ENCODE data around the gene SEL1L3. TPM values are rescaled to one million over a fixed set of nuclear protein-coding genes. Genes with fewer than 3 reads are reported as not detected.

Gene SEL1L3
- total and polyA plus RNA-seq, 11 donors, result 1.1 to 20.7 (median 3.6) TPM

- no peak overlapping the region for H3K4me3 ChIP-seq
- TF ChIP-seq POLR2A (IDR thresholded peaks at IDR 0.05), result no peak
- no peak for TF ChIP-seq CTCF (IDR thresholded peaks at IDR 0.05)
These were observed 106.3 kb downstream of the SEL1L3 start for GRCh38 chr4:25756503-25756902.

GRCh38 chr4:25755911-25756310, 106.9 kb downstream of the SEL1L3 start:
- TF ChIP-seq POLR2A (IDR thresholded peaks at IDR 0.05) (no peak), CTCF (IDR thresholded peaks at IDR 0.05) (no peak)
- H3K27ac ChIP-seq, result no peak overlapping the region
- peaks cover 0 to 13% (median 0%) of the 10 kb centered on the region in 9 donors for H3K36me3 ChIP-seq
- no peaks in the 10 kb centered on the region for H3K4me1 ChIP-seq
- no peak for ATAC-seq
- intact Hi-C loops (cut with DNase I), result no loop called here
- WGBS, 4 donors, result 87 to 91% (median 90%) methylated on average over 9 of the region's 9 CpGs
- no peak overlapping the region for H3K4me3 ChIP-seq
- no peaks in the 10 kb centered on the region for H3K9me3 ChIP-seq
- no peak for DNase-seq
- H3K27me3 ChIP-seq, result no peaks in the 10 kb centered on the region

More at GRCh38 chr4:25756503-25756902, 106.3 kb downstream of the SEL1L3 start:
- Histone ChIP-seq H3K36me3 (peaks cover 0 to 13% (median 0%) of the 10 kb centered on the region in 9 donors), H3K27ac (no peak overlapping the region), H3K4me1 (no peaks in the 10 kb centered on the region), H3K27me3 (no peaks in the 10 kb centered on the region), H3K9me3 (no peaks in the 10 kb centered on the region)
- WGBS, 4 donors, result 90 to 98% (median 92%) methylated on average over 5 of the region's 5 CpGs
- ATAC-seq (no peak), DNase-seq (no peak)
- intact Hi-C loops (cut with DNase I), result no loop called here

- ATAC-seq, result no peak
- Histone ChIP-seq H3K4me3 (no peak overlapping the region), H3K27ac (no peak overlapping the region), H3K27me3 (no peaks in the 10 kb centered on the region), H3K4me1 (no peaks in the 10 kb centered on the region), H3K9me3 (no peaks in the 10 kb centered on the region), H3K36me3 (peaks cover 0 to 13% (median 0%) of the 10 kb centered on the region in 9 donors)
- 94 to 97% (median 96%) methylated on average over 5 of the region's 5 CpGs for WGBS, 4 donors
- TF ChIP-seq CTCF (IDR thresholded peaks at IDR 0.05) (no peak), POLR2A (IDR thresholded peaks at IDR 0.05) (no peak)
- intact Hi-C loops (cut with DNase I), result no loop called here
- DNase-seq, result no peak
These were observed 109.5 kb downstream of the SEL1L3 start for GRCh38 chr4:25753239-25753638.

- WGBS, 4 donors, result 85 to 92% (median 87%) methylated on average over 4 of the region's 4 CpGs
- Histone ChIP-seq H3K4me1 (no peaks in the 10 kb centered on the region), H3K27me3 (no peaks in the 10 kb centered on the region), H3K27ac (no peak overlapping the region), H3K9me3 (no peaks in the 10 kb centered on the region), H3K36me3 (peaks cover 0 to 1% (median 0%) of the 10 kb centered on the region in 9 donors), H3K4me3 (no peak overlapping the region)
- intact Hi-C loops (cut with DNase I), result no loop called here
- ATAC-seq (no peak), DNase-seq (no peak)
- no peak for TF ChIP-seq POLR2A (IDR thresholded peaks at IDR 0.05)
- no peak for TF ChIP-seq CTCF (IDR thresholded peaks at IDR 0.05)
These were observed 111.9 kb downstream of the SEL1L3 start for GRCh38 chr4:25750874-25751273.
